ENCODE measurements around the gene TBX3. TPM values are rescaled to one million over a fixed set of nuclear protein-coding genes. Genes with fewer than 3 reads are reported as not detected.
"Not testable (repeated sequence)": the region's sequence is repeated elsewhere in the genome, so short reads cannot be mapped to it uniquely, and the experiment has no call there.

Gene TBX3
- not detected in 2 replicates for total RNA-seq (2014; rRNA removed; shearing (Covaris generic))

- DNase-seq (ENCODE audit: low spot score) = peak; percentile 39
- in situ Hi-C loops (cut with HindIII; ENCODE audit: low sequenced_read_pairs) = no loop called here
Measured at GRCh38 chr12:114684098-114684869, at the start of gene TBX3. Gene TBX3, minus strand, starts transcription at chr12:114684175. Its CDS starts 975 bp downstream, at chr12:114683200.

GRCh38 chr12:114732426-114733030 is 48.6 kb upstream of the TBX3 start:
- no peak for DNase-seq (ENCODE audit: low spot score)
- in situ Hi-C loops (cut with HindIII; ENCODE audit: low sequenced_read_pairs) = no loop called here

- in situ Hi-C loops (cut with HindIII; ENCODE audit: low sequenced_read_pairs) = no loop called here
- DNase-seq (ENCODE audit: low spot score) = no peak
Measured at GRCh38 chr12:114729731-114730130, 45.8 kb upstream of the TBX3 start.

- no peak for DNase-seq (ENCODE audit: low spot score)
- in situ Hi-C loops (cut with HindIII; ENCODE audit: low sequenced_read_pairs) = no loop called here
Measured at GRCh38 chr12:114726092-114726710, 42.2 kb upstream of the TBX3 start.

GRCh38 chr12:114722176-114722575 is 38.2 kb upstream of the TBX3 start:
- in situ Hi-C loops (cut with HindIII; ENCODE audit: low sequenced_read_pairs) = not testable (repeated sequence)

GRCh38 chr12:114721266-114721665 is 37.3 kb upstream of the TBX3 start:
- in situ Hi-C loops (cut with HindIII; ENCODE audit: low sequenced_read_pairs) = no loop called here
- no peak for DNase-seq (ENCODE audit: low spot score)

More at GRCh38 chr12:114722176-114722575, 38.2 kb upstream of the TBX3 start:
- not testable (repeated sequence) for DNase-seq (ENCODE audit: low spot score)

- no peak for DNase-seq (ENCODE audit: low spot score)
- in situ Hi-C loops (cut with HindIII; ENCODE audit: low sequenced_read_pairs) = no loop called here
Measured at GRCh38 chr12:114713466-114714215, 29.7 kb upstream of the TBX3 start.

GRCh38 chr12:114711689-114712152 is 27.7 kb upstream of the TBX3 start:
- no peak for DNase-seq (ENCODE audit: low spot score)
- in situ Hi-C loops (cut with HindIII; ENCODE audit: low sequenced_read_pairs) = no loop called here

- in situ Hi-C loops (cut with HindIII; ENCODE audit: low sequenced_read_pairs) = no loop called here
Measured at GRCh38 chr12:114710151-114710550, 26.2 kb upstream of the TBX3 start.

GRCh38 chr12:114709112-114709511 is 25.1 kb upstream of the TBX3 start:
- no peak for DNase-seq (ENCODE audit: low spot score)
- in situ Hi-C loops (cut with HindIII; ENCODE audit: low sequenced_read_pairs) = no loop called here

More at GRCh38 chr12:114710151-114710550, 26.2 kb upstream of the TBX3 start:
- DNase-seq (ENCODE audit: low spot score) = no peak

- in situ Hi-C loops (cut with HindIII; ENCODE audit: low sequenced_read_pairs) = not testable (repeated sequence)
Measured at GRCh38 chr12:114708598-114708997, 24.6 kb upstream of the TBX3 start.

GRCh38 chr12:114704096-114704495 is 20.1 kb upstream of the TBX3 start:
- in situ Hi-C loops (cut with HindIII; ENCODE audit: low sequenced_read_pairs) = no loop called here
- DNase-seq (ENCODE audit: low spot score) = no peak

More at GRCh38 chr12:114708598-114708997, 24.6 kb upstream of the TBX3 start:
- DNase-seq (ENCODE audit: low spot score) = not testable (repeated sequence)

GRCh38 chr12:114703060-114703493 is 19.1 kb upstream of the TBX3 start:
- DNase-seq (ENCODE audit: low spot score) = no peak
- in situ Hi-C loops (cut with HindIII; ENCODE audit: low sequenced_read_pairs) = no loop called here

GRCh38 chr12:114702462-114702861 is 18.5 kb upstream of the TBX3 start:
- in situ Hi-C loops (cut with HindIII; ENCODE audit: low sequenced_read_pairs) = no loop called here
- no peak for DNase-seq (ENCODE audit: low spot score)

GRCh38 chr12:114701553-114701952 is 17.6 kb upstream of the TBX3 start:
- DNase-seq (ENCODE audit: low spot score) = no peak
- in situ Hi-C loops (cut with HindIII; ENCODE audit: low sequenced_read_pairs) = no loop called here

GRCh38 chr12:114701104-114701414 is 17.1 kb upstream of the TBX3 start:
- in situ Hi-C loops (cut with HindIII; ENCODE audit: low sequenced_read_pairs) = no loop called here
- DNase-seq (ENCODE audit: low spot score) = no peak

- DNase-seq (ENCODE audit: low spot score) = no peak
- in situ Hi-C loops (cut with HindIII; ENCODE audit: low sequenced_read_pairs) = no loop called here
Measured at GRCh38 chr12:114700392-114701103, 16.6 kb upstream of the TBX3 start.

GRCh38 chr12:114698566-114699163 is 14.7 kb upstream of the TBX3 start:
- in situ Hi-C loops (cut with HindIII; ENCODE audit: low sequenced_read_pairs) = no loop called here
- DNase-seq (ENCODE audit: low spot score) = no peak

Measured in G401 (cell line).